GM20000 (cell line): Measurements from ENCODE around the gene KCNH5.

Experiments
- DNase-seq: peaks from one replicate; pipeline ENCODE4 v3.0.0; 2012; ENCODE audit warnings: low spot score
- TF ChIP-seq, protein P1 (sequence below): IDR thresholded peaks from 2 replicates; pipeline ENCODE4 v1.5.1; 2012; ENCODE audit warnings: mild to moderate bottlenecking, control low read depth; ENCODE audit errors: extremely low read depth, missing control alignments

Gene KCNH5

DNA sequence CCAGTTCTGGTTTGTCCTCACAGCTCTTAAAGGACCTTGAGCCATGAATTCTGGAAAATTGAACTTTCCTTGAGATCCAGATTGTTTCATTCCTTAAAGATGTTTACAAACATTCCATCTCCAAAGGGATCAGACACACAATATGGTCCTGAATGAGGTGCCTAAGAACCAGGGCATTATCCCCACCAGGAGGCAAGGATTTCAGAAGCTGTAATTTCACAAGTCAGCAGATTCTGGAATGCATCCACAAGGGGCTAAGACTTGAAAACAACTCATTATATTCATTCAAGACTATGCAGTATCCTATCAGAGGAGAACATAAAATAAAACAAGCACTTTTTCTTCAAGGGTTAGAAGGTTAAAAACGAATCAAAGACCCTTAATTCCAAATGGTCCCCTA lies 15.1 kb downstream of the KCNH5 start:
- TF ChIP-seq, protein P1, sequence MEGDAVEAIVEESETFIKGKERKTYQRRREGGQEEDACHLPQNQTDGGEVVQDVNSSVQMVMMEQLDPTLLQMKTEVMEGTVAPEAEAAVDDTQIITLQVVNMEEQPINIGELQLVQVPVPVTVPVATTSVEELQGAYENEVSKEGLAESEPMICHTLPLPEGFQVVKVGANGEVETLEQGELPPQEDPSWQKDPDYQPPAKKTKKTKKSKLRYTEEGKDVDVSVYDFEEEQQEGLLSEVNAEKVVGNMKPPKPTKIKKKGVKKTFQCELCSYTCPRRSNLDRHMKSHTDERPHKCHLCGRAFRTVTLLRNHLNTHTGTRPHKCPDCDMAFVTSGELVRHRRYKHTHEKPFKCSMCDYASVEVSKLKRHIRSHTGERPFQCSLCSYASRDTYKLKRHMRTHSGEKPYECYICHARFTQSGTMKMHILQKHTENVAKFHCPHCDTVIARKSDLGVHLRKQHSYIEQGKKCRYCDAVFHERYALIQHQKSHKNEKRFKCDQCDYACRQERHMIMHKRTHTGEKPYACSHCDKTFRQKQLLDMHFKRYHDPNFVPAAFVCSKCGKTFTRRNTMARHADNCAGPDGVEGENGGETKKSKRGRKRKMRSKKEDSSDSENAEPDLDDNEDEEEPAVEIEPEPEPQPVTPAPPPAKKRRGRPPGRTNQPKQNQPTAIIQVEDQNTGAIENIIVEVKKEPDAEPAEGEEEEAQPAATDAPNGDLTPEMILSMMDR: no peak
- no peak for DNase-seq

DNA sequence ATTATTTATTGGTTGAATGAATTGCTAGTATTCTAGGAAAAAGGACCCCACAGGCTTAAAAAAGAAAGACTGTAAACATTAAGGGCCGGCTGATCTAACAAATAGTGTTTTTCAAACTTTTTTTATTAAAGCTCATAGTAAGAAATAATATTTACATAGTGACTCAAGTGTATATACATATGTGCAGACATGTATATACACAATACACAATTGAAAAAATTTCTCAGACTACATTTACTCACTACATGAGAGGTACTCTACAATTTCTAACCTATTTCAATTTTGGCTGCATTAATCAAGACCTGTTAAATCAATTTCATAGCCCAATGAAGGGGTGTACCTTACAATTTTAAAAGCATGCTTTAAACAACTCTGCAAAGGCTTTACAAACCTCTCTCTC lies 17.5 kb downstream of the KCNH5 start:
- DNase-seq: no peak
- TF ChIP-seq, protein P1: no peak

DNA sequence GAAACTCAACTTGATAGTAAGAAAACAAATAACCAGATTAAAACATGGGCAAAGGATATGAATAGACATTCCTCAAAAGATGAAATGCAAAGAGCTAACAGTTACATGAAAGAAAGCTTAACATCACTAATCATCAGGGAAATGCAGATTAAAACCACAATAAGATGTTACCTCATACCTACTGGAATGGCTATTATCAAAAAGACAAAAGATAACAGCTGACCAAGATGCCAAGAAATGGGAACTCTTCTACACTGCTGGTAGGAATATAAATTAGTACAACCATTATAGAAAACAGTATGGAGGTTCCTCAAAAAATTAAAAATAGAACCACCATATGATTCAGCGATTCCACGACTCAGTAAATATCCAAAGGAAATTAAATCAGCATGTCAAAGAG lies 18.8 kb downstream of the KCNH5 start:
- TF ChIP-seq, protein P1: no peak
- DNase-seq: no peak

DNA sequence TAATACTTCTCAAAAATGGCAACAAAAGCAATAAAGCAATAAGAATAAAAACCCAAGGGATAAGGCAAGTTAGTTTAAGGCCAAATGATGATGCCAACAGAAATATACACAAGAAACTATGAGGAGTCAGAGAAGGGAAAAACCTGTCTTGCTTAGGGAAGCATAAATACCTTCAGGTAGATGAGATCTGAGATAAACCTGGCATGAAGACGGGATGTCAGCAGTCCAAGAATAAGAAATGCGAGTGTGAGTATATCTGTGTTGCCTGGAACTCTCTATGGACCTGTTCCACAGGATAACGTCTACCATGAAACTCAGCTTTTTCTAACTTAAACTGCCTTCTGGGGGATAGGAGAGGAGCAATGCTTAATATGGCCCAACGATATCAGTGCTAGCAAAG lies 30.6 kb downstream of the KCNH5 start:
- TF ChIP-seq, protein P1: no peak
- DNase-seq: no peak

DNA sequence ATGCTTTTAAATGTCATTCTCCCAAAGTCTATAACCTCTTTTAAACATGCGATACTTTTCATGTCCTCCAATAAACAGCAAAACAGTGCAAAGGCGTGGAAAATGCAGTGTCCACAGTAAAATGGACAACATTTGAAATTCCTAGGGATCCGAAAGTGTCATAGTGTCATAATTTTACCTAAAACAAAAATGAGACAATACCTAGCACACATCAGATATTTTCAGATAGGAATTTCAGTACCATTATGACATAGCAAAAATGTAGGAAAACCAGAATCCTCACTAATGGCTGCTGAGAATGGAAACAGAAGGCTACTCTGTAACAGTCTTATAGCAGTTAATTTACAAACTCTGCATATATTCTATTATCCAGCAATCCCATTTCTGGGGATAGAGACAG lies 33.1 kb downstream of the KCNH5 start:
- DNase-seq: no peak
- TF ChIP-seq, protein P1: no peak

DNA sequence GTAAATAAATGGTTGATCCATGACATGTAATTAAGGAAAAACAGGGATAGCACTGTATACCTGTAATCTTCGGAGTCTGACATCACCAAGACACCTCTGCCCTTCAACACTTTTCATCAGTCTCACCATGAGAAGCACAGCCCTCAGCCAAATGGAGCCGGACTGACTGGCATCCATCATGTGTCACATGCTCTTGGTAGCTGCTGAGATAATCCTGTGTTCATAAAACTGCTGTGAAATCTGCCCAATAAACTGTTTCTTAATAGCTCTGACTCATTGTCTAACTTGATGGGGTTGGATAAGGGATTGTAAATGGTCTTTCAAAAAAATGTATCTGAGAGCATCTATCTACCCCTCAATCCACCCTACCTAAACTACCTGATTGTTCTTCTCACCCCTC lies 33.6 kb downstream of the KCNH5 start:
- TF ChIP-seq, protein P1: no peak
- no peak for DNase-seq

DNA sequence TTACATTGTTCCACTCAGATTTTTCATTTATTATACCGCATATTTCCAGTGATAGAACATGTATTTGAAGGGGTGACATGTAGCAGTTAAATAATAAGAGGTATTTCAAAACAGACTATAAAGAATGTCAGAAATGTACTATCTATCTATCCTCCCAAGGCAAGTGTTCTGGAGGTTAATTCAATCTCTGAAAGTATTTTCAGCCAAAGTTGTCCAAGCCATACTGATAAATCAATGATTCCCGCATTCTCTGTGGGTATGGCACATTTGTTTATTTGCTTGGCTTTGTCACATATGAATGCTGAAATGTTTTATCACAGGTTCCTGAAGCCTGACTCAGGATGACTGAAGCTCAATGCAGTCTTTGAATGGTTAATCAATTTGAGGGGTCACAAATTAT lies 35.8 kb downstream of the KCNH5 start:
- DNase-seq: no peak
- TF ChIP-seq, protein P1: no peak
